ENCODE measurements around the gene HDAC4.

DNA sequence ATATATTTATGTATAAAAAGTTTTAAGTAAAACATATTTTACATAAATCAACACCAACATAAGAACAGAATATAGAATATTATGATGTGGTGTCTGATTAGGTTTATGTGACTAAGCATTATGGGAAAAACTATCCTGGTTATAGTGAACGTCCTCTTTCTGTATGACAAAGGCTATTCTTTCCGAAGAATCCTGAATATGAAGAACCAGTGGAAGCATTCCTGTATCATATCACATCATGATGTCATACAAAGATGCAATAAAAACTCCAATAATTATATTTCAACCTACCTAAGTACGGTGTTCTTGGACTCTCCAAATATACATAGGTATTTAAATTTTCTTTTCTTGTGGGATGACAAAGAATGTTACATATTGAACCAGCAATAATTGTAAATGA is 37.5 kb upstream of the HDAC4 start:
- TF ChIP-seq, protein P1, sequence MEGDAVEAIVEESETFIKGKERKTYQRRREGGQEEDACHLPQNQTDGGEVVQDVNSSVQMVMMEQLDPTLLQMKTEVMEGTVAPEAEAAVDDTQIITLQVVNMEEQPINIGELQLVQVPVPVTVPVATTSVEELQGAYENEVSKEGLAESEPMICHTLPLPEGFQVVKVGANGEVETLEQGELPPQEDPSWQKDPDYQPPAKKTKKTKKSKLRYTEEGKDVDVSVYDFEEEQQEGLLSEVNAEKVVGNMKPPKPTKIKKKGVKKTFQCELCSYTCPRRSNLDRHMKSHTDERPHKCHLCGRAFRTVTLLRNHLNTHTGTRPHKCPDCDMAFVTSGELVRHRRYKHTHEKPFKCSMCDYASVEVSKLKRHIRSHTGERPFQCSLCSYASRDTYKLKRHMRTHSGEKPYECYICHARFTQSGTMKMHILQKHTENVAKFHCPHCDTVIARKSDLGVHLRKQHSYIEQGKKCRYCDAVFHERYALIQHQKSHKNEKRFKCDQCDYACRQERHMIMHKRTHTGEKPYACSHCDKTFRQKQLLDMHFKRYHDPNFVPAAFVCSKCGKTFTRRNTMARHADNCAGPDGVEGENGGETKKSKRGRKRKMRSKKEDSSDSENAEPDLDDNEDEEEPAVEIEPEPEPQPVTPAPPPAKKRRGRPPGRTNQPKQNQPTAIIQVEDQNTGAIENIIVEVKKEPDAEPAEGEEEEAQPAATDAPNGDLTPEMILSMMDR (IDR thresholded peaks at IDR 0.05 in 2 of 3, conservative IDR thresholded peaks at IDR 0.05 in 1 of 3; ENCODE audit: control insufficient read depth in 2 of 3, extremely low read depth in 1 of 3, insufficient read depth in 1 of 3, low read depth in 3 of 3, low read length in 3 of 3), result no peak
- TF ChIP-seq HCFC1 (IDR thresholded peaks at IDR 0.05; ENCODE audit: low read length) (no peak), POLR2A (IDR thresholded peaks at IDR 0.05; ENCODE audit: low read depth, low read length) (no peak), TAF1 (IDR thresholded peaks at IDR 0.05; ENCODE audit: borderline replicate concordance, low read depth, low read length) (no peak), YY1 (IDR thresholded peaks at IDR 0.05; ENCODE audit: low read depth, low read length) (no peak), CBX3 (IDR thresholded peaks at IDR 0.05; ENCODE audit: borderline replicate concordance, low read depth) (no peak), EED (IDR thresholded peaks at IDR 0.05; ENCODE audit: low read depth) (no peak), SMC3 (IDR thresholded peaks at IDR 0.05; ENCODE audit: borderline replicate concordance, low read length) (no peak), NFYB (IDR thresholded peaks at IDR 0.05; ENCODE audit: insufficient read depth, low read depth, low read length) (no peak)
- TF ChIP-seq, protein P2, sequence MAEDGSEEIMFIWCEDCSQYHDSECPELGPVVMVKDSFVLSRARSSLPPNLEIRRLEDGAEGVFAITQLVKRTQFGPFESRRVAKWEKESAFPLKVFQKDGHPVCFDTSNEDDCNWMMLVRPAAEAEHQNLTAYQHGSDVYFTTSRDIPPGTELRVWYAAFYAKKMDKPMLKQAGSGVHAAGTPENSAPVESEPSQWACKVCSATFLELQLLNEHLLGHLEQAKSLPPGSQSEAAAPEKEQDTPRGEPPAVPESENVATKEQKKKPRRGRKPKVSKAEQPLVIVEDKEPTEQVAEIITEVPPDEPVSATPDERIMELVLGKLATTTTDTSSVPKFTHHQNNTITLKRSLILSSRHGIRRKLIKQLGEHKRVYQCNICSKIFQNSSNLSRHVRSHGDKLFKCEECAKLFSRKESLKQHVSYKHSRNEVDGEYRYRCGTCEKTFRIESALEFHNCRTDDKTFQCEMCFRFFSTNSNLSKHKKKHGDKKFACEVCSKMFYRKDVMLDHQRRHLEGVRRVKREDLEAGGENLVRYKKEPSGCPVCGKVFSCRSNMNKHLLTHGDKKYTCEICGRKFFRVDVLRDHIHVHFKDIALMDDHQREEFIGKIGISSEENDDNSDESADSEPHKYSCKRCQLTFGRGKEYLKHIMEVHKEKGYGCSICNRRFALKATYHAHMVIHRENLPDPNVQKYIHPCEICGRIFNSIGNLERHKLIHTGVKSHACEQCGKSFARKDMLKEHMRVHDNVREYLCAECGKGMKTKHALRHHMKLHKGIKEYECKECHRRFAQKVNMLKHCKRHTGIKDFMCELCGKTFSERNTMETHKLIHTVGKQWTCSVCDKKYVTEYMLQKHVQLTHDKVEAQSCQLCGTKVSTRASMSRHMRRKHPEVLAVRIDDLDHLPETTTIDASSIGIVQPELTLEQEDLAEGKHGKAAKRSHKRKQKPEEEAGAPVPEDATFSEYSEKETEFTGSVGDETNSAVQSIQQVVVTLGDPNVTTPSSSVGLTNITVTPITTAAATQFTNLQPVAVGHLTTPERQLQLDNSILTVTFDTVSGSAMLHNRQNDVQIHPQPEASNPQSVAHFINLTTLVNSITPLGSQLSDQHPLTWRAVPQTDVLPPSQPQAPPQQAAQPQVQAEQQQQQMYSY (CRISPR knock-in tag; IDR thresholded peaks at IDR 0.05), result no peak
- TF ChIP-seq, protein P3, sequence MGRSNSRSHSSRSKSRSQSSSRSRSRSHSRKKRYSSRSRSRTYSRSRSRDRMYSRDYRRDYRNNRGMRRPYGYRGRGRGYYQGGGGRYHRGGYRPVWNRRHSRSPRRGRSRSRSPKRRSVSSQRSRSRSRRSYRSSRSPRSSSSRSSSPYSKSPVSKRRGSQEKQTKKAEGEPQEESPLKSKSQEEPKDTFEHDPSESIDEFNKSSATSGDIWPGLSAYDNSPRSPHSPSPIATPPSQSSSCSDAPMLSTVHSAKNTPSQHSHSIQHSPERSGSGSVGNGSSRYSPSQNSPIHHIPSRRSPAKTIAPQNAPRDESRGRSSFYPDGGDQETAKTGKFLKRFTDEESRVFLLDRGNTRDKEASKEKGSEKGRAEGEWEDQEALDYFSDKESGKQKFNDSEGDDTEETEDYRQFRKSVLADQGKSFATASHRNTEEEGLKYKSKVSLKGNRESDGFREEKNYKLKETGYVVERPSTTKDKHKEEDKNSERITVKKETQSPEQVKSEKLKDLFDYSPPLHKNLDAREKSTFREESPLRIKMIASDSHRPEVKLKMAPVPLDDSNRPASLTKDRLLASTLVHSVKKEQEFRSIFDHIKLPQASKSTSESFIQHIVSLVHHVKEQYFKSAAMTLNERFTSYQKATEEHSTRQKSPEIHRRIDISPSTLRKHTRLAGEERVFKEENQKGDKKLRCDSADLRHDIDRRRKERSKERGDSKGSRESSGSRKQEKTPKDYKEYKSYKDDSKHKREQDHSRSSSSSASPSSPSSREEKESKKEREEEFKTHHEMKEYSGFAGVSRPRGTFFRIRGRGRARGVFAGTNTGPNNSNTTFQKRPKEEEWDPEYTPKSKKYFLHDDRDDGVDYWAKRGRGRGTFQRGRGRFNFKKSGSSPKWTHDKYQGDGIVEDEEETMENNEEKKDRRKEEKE (IDR thresholded peaks at IDR 0.05), result no peak
- TF ChIP-seq, protein P4, sequence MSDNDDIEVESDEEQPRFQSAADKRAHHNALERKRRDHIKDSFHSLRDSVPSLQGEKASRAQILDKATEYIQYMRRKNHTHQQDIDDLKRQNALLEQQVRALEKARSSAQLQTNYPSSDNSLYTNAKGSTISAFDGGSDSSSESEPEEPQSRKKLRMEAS (IDR thresholded peaks at IDR 0.05; ENCODE audit: low read depth, low read length), result no peak
- TF ChIP-seq, protein P5, sequence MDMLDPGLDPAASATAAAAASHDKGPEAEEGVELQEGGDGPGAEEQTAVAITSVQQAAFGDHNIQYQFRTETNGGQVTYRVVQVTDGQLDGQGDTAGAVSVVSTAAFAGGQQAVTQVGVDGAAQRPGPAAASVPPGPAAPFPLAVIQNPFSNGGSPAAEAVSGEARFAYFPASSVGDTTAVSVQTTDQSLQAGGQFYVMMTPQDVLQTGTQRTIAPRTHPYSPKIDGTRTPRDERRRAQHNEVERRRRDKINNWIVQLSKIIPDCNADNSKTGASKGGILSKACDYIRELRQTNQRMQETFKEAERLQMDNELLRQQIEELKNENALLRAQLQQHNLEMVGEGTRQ (IDR thresholded peaks at IDR 0.05; ENCODE audit: borderline replicate concordance, low read depth, low read length), result no peak
- TF ChIP-seq, protein P6, sequence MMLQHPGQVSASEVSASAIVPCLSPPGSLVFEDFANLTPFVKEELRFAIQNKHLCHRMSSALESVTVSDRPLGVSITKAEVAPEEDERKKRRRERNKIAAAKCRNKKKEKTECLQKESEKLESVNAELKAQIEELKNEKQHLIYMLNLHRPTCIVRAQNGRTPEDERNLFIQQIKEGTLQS (IDR thresholded peaks at IDR 0.05; ENCODE audit: borderline replicate concordance, extremely low read depth, low read depth, low read length), result no peak

All from GM12878 (cell line).